Measurements from ENCODE around the gene SLC7A6OS.

DNA sequence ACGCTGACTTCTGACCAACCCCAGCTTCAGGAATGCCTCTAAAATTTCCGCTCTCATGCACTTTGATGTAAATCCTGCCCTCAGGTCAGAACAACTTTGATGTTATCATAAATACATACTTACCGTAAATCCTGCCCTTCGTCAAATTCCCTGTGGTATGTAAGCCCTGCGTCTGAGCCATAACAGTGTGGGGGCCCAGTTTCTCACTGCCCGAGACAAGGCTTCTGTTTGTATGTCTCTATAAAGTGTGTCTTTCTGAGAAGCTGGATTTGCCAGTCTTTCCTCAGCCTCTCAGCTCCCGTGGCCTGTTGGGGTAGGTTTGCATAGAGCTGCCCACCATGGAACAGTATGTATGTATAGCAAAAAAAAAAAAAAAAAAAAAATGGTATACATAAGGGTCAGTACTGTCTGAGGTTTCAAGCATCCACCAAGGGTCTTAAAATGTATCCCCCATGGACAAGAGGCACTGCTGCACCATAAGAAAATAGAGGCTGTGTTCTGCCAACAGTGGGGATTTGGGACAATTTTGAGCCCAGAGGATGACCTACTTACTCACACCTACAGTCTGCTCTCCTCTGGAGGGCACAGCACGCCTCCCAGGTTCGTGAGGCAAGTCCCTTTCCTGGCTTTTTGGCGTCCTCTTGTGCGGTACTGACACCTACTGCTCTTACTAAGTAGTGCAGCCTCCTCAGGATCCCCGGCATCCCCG, 17.6 kb upstream of the SLC7A6OS start:
- TF ChIP-seq POLR2A (IDR thresholded peaks at IDR 0.05; ENCODE audit: low read length) = no peak
- TF ChIP-seq GATA1 (IDR thresholded peaks at IDR 0.05; ENCODE audit: low read depth, low read length) = no peak
